Mesenchymal stem cell (in vitro differentiated cells and primary cell): ENCODE results near the gene DHRS1.
A peak's percentile ranks its signal among the peaks of the same experiment; 100 is the strongest.

Experiments
- DNase-seq: peaks from one replicate; pipeline ENCODE4 v3.0.0-alpha.2; 2013
- H2AFZ ChIP-seq: one replicate; pipeline ENCODE4 v1.6.1; 2013; ENCODE audit warnings: low read depth, mild to moderate bottlenecking, control low read depth, inconsistent platforms, low read length, moderate library complexity
- H2AK5ac ChIP-seq: 2 replicates; pipeline ENCODE4 v1.6.1; 2013; ENCODE audit warnings: low read length, moderate library complexity, mild to moderate bottlenecking, inconsistent platforms; ENCODE audit not compliant: severe bottlenecking
- H2BK120ac ChIP-seq: one replicate; pipeline ENCODE4 v1.6.1; 2013; ENCODE audit warnings: low read depth, mild to moderate bottlenecking, inconsistent platforms, low read length, moderate library complexity
- H2BK12ac ChIP-seq, 2 experiments: one replicate each; pipeline ENCODE4 v1.6.1; 2013; ENCODE audit warnings: inconsistent platforms in 2 of 2, low read length in 2 of 2, mild to moderate bottlenecking in 2 of 2, moderate library complexity in 2 of 2, control low read depth in 1 of 2
- H2BK15ac ChIP-seq: one replicate; pipeline ENCODE4 v1.6.1; 2013; ENCODE audit warnings: mild to moderate bottlenecking, low read depth, inconsistent platforms; ENCODE audit not compliant: poor library complexity, severe bottlenecking
- H2BK5ac ChIP-seq: 2 replicates; pipeline ENCODE4 v1.6.1; 2013; ENCODE audit warnings: low read depth, mild to moderate bottlenecking, low read length, control low read depth, inconsistent platforms; ENCODE audit not compliant: poor library complexity, severe bottlenecking
- H3K14ac ChIP-seq, 2 experiments: one replicate each; pipeline ENCODE4 v1.6.1; 2013; ENCODE audit warnings: inconsistent platforms in 2 of 2, low read length in 2 of 2, control low read depth in 1 of 2, mild to moderate bottlenecking in 1 of 2, moderate library complexity in 1 of 2
- H3K18ac ChIP-seq, 2 experiments: one replicate each; pipeline ENCODE4 v1.6.1; 2013; ENCODE audit warnings: inconsistent platforms in 2 of 2, low read length in 2 of 2, control low read depth in 1 of 2, low read depth in 1 of 2, mild to moderate bottlenecking in 1 of 2
- H3K23ac ChIP-seq, 2 experiments: one replicate each; pipeline ENCODE4 v1.6.1; 2013; ENCODE audit warnings: inconsistent platforms in 2 of 2, low read length in 2 of 2, mild to moderate bottlenecking in 2 of 2, moderate library complexity in 2 of 2, control low read depth in 1 of 2
- H3K27ac ChIP-seq: 2 replicates; pipeline ENCODE4 v1.5.1; 2013; ENCODE audit warnings: mild to moderate bottlenecking, moderate library complexity, low read length, control low read depth, inconsistent platforms; ENCODE audit not compliant: poor library complexity, severe bottlenecking
- H3K27me3 ChIP-seq, 2 experiments: 2 replicates each; pipeline versions ENCODE4 v1.6.1 to v1.7.0; 2013; ENCODE audit warnings: low read length in 2 of 2, mild to moderate bottlenecking in 2 of 2, moderate library complexity in 2 of 2, control low read depth in 1 of 2, inconsistent platforms in 1 of 2; ENCODE audit not compliant: control insufficient read depth in 1 of 2, insufficient read depth in 1 of 2
- H3K36me3 ChIP-seq, 2 experiments: 2 replicates each; pipeline versions ENCODE4 v1.6.1 to v1.7.0; 2013; ENCODE audit warnings: low read length in 2 of 2, control low read depth in 1 of 2, inconsistent platforms in 1 of 2, low read depth in 1 of 2, mild to moderate bottlenecking in 1 of 2; ENCODE audit not compliant: insufficient read depth in 2 of 2, control insufficient read depth in 1 of 2
- H3K4ac ChIP-seq, 2 experiments: one replicate each; pipeline ENCODE4 v1.6.1; 2013; ENCODE audit warnings: inconsistent platforms in 2 of 2, low read length in 2 of 2, mild to moderate bottlenecking in 2 of 2, moderate library complexity in 2 of 2, control low read depth in 1 of 2, low read depth in 1 of 2
- H3K4me1 ChIP-seq: 2 replicates; pipeline ENCODE4 v1.6.1; 2013; ENCODE audit warnings: low read depth, low read length, control low read depth; ENCODE audit not compliant: control insufficient read depth, insufficient read depth
- H3K4me2 ChIP-seq: 2 replicates; pipeline ENCODE4 v1.6.1; 2013; ENCODE audit warnings: low read length, mild to moderate bottlenecking, inconsistent platforms; ENCODE audit not compliant: poor library complexity, severe bottlenecking
- H3K4me3 ChIP-seq, 2 experiments: 2 replicates each; pipeline versions ENCODE4 v1.5.1 to v1.7.0; 2013; ENCODE audit warnings: low read length in 2 of 2, mild to moderate bottlenecking in 2 of 2, control low read depth in 1 of 2, low read depth in 1 of 2; ENCODE audit not compliant: insufficient read depth in 1 of 2
- H3K79me1 ChIP-seq: replicated peaks from 2 replicates; pipeline ENCODE4 v1.6.1; 2013; ENCODE audit warnings: mild to moderate bottlenecking, control low read depth, low read length, inconsistent platforms; ENCODE audit not compliant: poor library complexity, severe bottlenecking
- H3K9ac ChIP-seq: 2 replicates; pipeline ENCODE4 v1.7.0; 2013; ENCODE audit warnings: mild to moderate bottlenecking, low read length, moderate library complexity
- H3K9me3 ChIP-seq: 2 replicates; pipeline ENCODE4 v1.7.0; 2013; ENCODE audit warnings: mild to moderate bottlenecking, low read length; ENCODE audit not compliant: control insufficient read depth
- H4K8ac ChIP-seq: one replicate; pipeline ENCODE4 v1.6.1; 2013; ENCODE audit warnings: inconsistent platforms, mild to moderate bottlenecking, low read length, moderate library complexity
- H4K91ac ChIP-seq: one replicate; pipeline ENCODE4 v1.6.1; 2013; ENCODE audit warnings: mild to moderate bottlenecking, low read length, inconsistent platforms
- WGBS: methylation state at CpG from one replicate; pipeline ENCODE4 v1.1.7; 2013; ENCODE audit warnings: mixed read lengths; 5-methylcytosine and 5-hydroxymethylcytosine counted together

The DHRS1 gene

GRCh38 chr14:24296341-24297157 lies 3.0 kb downstream of the DHRS1 start:
- Histone ChIP-seq H3K9ac (peak overlapping the region; percentile 65), H2BK15ac (no peak overlapping the region), H3K18ac (no peak overlapping the region), H4K91ac (no peak overlapping the region), H3K9me3 (no peaks in the 10 kb centered on the region), H3K79me1 (peaks cover 19% of the 10 kb centered on the region), H3K27ac (peak overlapping the region; percentile 3), H3K36me3 (peaks cover 20 to 48% of the 10 kb centered on the region in 2 experiments), H3K4me3 (peak overlapping the region in 1 of 2 experiments; percentile 15), H4K8ac (peak overlapping the region; percentile 45), H2AFZ (no peak overlapping the region), H2BK5ac (no peak overlapping the region), H3K4me1 (peaks cover 17% of the 10 kb centered on the region), H3K23ac (no peak overlapping the region), H3K4ac (no peak overlapping the region), H2AK5ac (no peak overlapping the region), H2BK120ac (no peak overlapping the region), H3K27me3 (no peaks in the 10 kb centered on the region), H3K14ac (no peak overlapping the region), H2BK12ac (peak overlapping the region; percentile 31 to 40), H3K4me2 (no peak overlapping the region)
- DNase-seq: peak; percentile 96
- 62% methylated on average over 10 of the region's 12 CpGs for WGBS

DNA sequence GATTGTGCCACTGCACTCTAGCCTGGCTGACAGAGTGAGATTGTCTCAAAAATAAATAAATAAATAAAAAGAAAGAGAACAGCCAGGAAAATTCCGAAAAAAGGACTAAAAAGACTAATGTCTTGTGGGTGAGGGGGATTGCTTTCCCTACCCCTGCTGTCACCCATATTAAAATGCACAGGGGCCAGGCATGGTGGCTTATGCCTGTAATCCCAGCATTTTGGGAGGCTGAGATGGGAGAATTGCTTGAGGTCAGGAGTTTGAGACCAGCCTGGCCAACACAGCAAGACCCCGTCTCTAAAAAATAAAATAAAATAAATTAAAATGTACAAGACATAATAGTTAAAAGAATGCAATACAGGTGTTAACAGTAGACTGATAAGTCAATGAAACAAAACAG lies 6.1 kb downstream of the DHRS1 start:
- H3K36me3 ChIP-seq: peaks cover 41 to 69% of the 10 kb centered on the region in 2 experiments
- H3K27ac ChIP-seq: no peak overlapping the region
- no peak overlapping the region for H4K8ac ChIP-seq
- H2BK15ac ChIP-seq: no peak overlapping the region
- H3K27me3 ChIP-seq: no peaks in the 10 kb centered on the region
- H3K9ac ChIP-seq: no peak overlapping the region
- no peak overlapping the region for H3K4me2 ChIP-seq
- H3K18ac ChIP-seq: no peak overlapping the region
- H2BK5ac ChIP-seq: no peak overlapping the region
- H2AK5ac ChIP-seq: no peak overlapping the region
- WGBS: 85% methylated on average over 1 of the region's 2 CpGs
- H3K4ac ChIP-seq: no peak overlapping the region
- H4K91ac ChIP-seq: no peak overlapping the region
- no peak overlapping the region for H3K4me3 ChIP-seq
- no peak overlapping the region for H3K14ac ChIP-seq
- H3K23ac ChIP-seq: no peak overlapping the region
- no peak overlapping the region for H2BK120ac ChIP-seq
- H3K79me1 ChIP-seq: peaks cover 14% of the 10 kb centered on the region
- H2BK12ac ChIP-seq: no peak overlapping the region
- no peaks in the 10 kb centered on the region for H3K9me3 ChIP-seq
- DNase-seq: no peak
- H3K4me1 ChIP-seq: peaks cover 5% of the 10 kb centered on the region
- H2AFZ ChIP-seq: no peak overlapping the region

DNA sequence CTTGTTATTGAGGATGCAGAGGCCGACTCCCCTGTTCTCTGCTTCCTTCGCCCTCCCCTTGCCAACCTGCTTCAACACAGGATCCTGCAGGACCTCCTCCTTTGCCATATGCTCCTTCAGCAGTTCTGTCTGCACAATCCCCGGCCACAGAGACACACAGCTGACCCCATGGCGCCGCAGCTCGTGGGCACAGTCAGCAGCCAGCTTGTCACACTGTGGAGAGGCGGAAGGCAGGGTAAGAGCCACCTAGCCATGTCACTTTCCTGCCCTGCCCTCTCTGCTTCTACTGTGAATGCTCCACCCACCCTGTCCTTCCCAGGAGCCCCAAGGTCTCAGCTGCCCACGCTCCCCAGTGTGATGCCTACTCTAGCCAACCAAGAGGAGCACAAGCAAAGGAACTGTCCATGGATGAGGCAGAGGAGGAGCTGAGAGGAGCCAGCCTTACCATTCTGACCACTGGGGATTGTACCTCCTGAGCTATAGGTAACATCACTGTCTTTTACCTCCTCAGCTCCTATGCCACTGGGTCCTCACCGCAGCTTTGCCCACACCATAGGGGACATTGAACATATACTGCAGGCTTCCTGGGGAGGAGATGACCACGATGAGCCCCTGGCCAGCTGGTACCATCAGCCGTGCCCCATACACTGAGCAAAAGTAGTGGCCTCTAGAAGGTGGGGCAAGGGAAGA lies 7.3 kb downstream of the DHRS1 start:
- 94% methylated on average over 11 of the region's 11 CpGs for WGBS

DNA sequence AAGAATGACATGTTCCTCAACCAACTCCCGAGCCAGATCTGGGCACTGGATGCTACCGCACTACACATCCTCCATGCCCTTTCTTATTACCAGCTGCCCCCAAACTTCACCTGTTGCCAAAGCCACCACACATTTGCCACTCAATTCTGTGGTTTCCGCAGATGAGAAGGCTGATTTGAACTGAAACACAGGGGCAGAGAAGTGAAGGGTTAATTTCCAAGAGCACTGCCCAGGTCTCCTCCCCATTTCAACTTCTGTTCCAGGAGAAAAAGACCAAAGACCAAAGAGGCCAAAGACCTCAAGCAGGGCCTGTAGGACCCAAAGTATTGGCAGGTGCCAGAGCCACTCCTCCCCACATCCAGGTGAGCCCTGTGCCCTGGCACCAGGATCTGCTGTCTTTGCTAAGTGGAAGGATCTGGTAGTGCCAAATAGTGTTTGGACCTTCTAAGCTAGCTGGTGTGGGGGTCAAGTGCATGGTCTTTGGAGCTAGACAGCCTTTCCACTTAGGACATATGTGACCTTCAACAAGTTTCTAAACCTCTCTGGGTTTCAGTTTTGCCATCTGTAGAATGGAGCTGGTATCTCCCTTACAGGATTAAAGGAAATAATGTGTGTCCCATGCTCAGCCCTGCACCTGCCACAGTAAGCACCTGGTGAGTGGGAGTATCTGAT lies 8.0 kb downstream of the DHRS1 start:
- no peak overlapping the region for H3K18ac ChIP-seq
- no peaks in the 10 kb centered on the region for H3K9me3 ChIP-seq
- H3K4me3 ChIP-seq: no peak overlapping the region
- no peak overlapping the region for H3K4ac ChIP-seq
- H4K91ac ChIP-seq: no peak overlapping the region
- no peak overlapping the region for H2AFZ ChIP-seq
- H3K14ac ChIP-seq: no peak overlapping the region
- no peak overlapping the region for H2BK15ac ChIP-seq
- no peak overlapping the region for H2BK120ac ChIP-seq
- peaks cover 2% of the 10 kb centered on the region for H3K4me1 ChIP-seq
- H3K79me1 ChIP-seq: peaks cover 17% of the 10 kb centered on the region
- no peak overlapping the region for H2BK5ac ChIP-seq
- no peak overlapping the region for H4K8ac ChIP-seq
- no peak overlapping the region for H3K23ac ChIP-seq
- WGBS: 91% methylated on average over 3 of the region's 3 CpGs
- no peak overlapping the region for H2BK12ac ChIP-seq
- no peak overlapping the region for H3K9ac ChIP-seq
- H3K36me3 ChIP-seq: peaks cover 41 to 69% of the 10 kb centered on the region in 2 experiments
- H3K4me2 ChIP-seq: no peak overlapping the region
- DNase-seq: no peak
- no peak overlapping the region for H2AK5ac ChIP-seq
- no peak overlapping the region for H3K27ac ChIP-seq
- no peaks in the 10 kb centered on the region for H3K27me3 ChIP-seq

More for the DNA sequence above, 7.3 kb downstream of the DHRS1 start:
- Histone ChIP-seq H3K27me3 (no peaks in the 10 kb centered on the region), H2AK5ac (no peak overlapping the region), H2BK12ac (no peak overlapping the region), H3K36me3 (peaks cover 41 to 69% of the 10 kb centered on the region in 2 experiments), H3K4me1 (peaks cover 4% of the 10 kb centered on the region), H4K8ac (no peak overlapping the region), H4K91ac (no peak overlapping the region), H3K9ac (no peak overlapping the region), H2AFZ (no peak overlapping the region), H3K4ac (no peak overlapping the region), H2BK120ac (no peak overlapping the region), H3K23ac (no peak overlapping the region), H3K4me2 (no peak overlapping the region), H3K18ac (no peak overlapping the region), H3K27ac (no peak overlapping the region), H3K79me1 (peaks cover 14% of the 10 kb centered on the region), H2BK5ac (no peak overlapping the region), H2BK15ac (no peak overlapping the region), H3K14ac (no peak overlapping the region), H3K4me3 (no peak overlapping the region), H3K9me3 (no peaks in the 10 kb centered on the region)
- DNase-seq: no peak
